Mesenchymal stem cell (in vitro differentiated cells and primary cell): ENCODE results near the gene CMPK1. TPM values are rescaled to one million over a fixed set of nuclear protein-coding genes. Genes with fewer than 3 reads are reported as not detected.
"Not testable (repeated sequence)": the region's sequence is repeated elsewhere in the genome, so short reads cannot be mapped to it uniquely, and the experiment has no call there.

Experiments
- DNase-seq: peaks from one replicate; pipeline ENCODE4 v3.0.0-alpha.2; 2013
- H2AFZ ChIP-seq: one replicate; pipeline ENCODE4 v1.6.1; 2013; ENCODE audit warnings: low read depth, mild to moderate bottlenecking, control low read depth, inconsistent platforms, low read length, moderate library complexity
- H2AK5ac ChIP-seq: 2 replicates; pipeline ENCODE4 v1.6.1; 2013; ENCODE audit warnings: low read length, moderate library complexity, mild to moderate bottlenecking, inconsistent platforms; ENCODE audit not compliant: severe bottlenecking
- H2BK120ac ChIP-seq: one replicate; pipeline ENCODE4 v1.6.1; 2013; ENCODE audit warnings: low read depth, mild to moderate bottlenecking, inconsistent platforms, low read length, moderate library complexity
- H2BK12ac ChIP-seq, 2 experiments: one replicate each; pipeline ENCODE4 v1.6.1; 2013; ENCODE audit warnings: inconsistent platforms in 2 of 2, low read length in 2 of 2, mild to moderate bottlenecking in 2 of 2, moderate library complexity in 2 of 2, control low read depth in 1 of 2
- H2BK15ac ChIP-seq: one replicate; pipeline ENCODE4 v1.6.1; 2013; ENCODE audit warnings: mild to moderate bottlenecking, low read depth, inconsistent platforms; ENCODE audit not compliant: poor library complexity, severe bottlenecking
- H2BK5ac ChIP-seq: 2 replicates; pipeline ENCODE4 v1.6.1; 2013; ENCODE audit warnings: low read depth, mild to moderate bottlenecking, low read length, control low read depth, inconsistent platforms; ENCODE audit not compliant: poor library complexity, severe bottlenecking
- H3K14ac ChIP-seq, 2 experiments: one replicate each; pipeline ENCODE4 v1.6.1; 2013; ENCODE audit warnings: inconsistent platforms in 2 of 2, low read length in 2 of 2, control low read depth in 1 of 2, mild to moderate bottlenecking in 1 of 2, moderate library complexity in 1 of 2
- H3K18ac ChIP-seq, 2 experiments: one replicate each; pipeline ENCODE4 v1.6.1; 2013; ENCODE audit warnings: inconsistent platforms in 2 of 2, low read length in 2 of 2, control low read depth in 1 of 2, low read depth in 1 of 2, mild to moderate bottlenecking in 1 of 2
- H3K23ac ChIP-seq, 2 experiments: one replicate each; pipeline ENCODE4 v1.6.1; 2013; ENCODE audit warnings: inconsistent platforms in 2 of 2, low read length in 2 of 2, mild to moderate bottlenecking in 2 of 2, moderate library complexity in 2 of 2, control low read depth in 1 of 2
- H3K27ac ChIP-seq: 2 replicates; pipeline ENCODE4 v1.5.1; 2013; ENCODE audit warnings: mild to moderate bottlenecking, moderate library complexity, low read length, control low read depth, inconsistent platforms; ENCODE audit not compliant: poor library complexity, severe bottlenecking
- H3K27me3 ChIP-seq, 2 experiments: 2 replicates each; pipeline versions ENCODE4 v1.6.1 to v1.7.0; 2013; ENCODE audit warnings: low read length in 2 of 2, mild to moderate bottlenecking in 2 of 2, moderate library complexity in 2 of 2, control low read depth in 1 of 2, inconsistent platforms in 1 of 2; ENCODE audit not compliant: control insufficient read depth in 1 of 2, insufficient read depth in 1 of 2
- H3K36me3 ChIP-seq, 2 experiments: 2 replicates each; pipeline versions ENCODE4 v1.6.1 to v1.7.0; 2013; ENCODE audit warnings: low read length in 2 of 2, control low read depth in 1 of 2, inconsistent platforms in 1 of 2, low read depth in 1 of 2, mild to moderate bottlenecking in 1 of 2; ENCODE audit not compliant: insufficient read depth in 2 of 2, control insufficient read depth in 1 of 2
- H3K4ac ChIP-seq, 2 experiments: one replicate each; pipeline ENCODE4 v1.6.1; 2013; ENCODE audit warnings: inconsistent platforms in 2 of 2, low read length in 2 of 2, mild to moderate bottlenecking in 2 of 2, moderate library complexity in 2 of 2, control low read depth in 1 of 2, low read depth in 1 of 2
- H3K4me1 ChIP-seq: 2 replicates; pipeline ENCODE4 v1.6.1; 2013; ENCODE audit warnings: low read depth, low read length, control low read depth; ENCODE audit not compliant: control insufficient read depth, insufficient read depth
- H3K4me2 ChIP-seq: 2 replicates; pipeline ENCODE4 v1.6.1; 2013; ENCODE audit warnings: low read length, mild to moderate bottlenecking, inconsistent platforms; ENCODE audit not compliant: poor library complexity, severe bottlenecking
- H3K4me3 ChIP-seq, 2 experiments: 2 replicates each; pipeline versions ENCODE4 v1.5.1 to v1.7.0; 2013; ENCODE audit warnings: low read length in 2 of 2, mild to moderate bottlenecking in 2 of 2, control low read depth in 1 of 2, low read depth in 1 of 2; ENCODE audit not compliant: insufficient read depth in 1 of 2
- H3K79me1 ChIP-seq: replicated peaks from 2 replicates; pipeline ENCODE4 v1.6.1; 2013; ENCODE audit warnings: mild to moderate bottlenecking, control low read depth, low read length, inconsistent platforms; ENCODE audit not compliant: poor library complexity, severe bottlenecking
- H3K9ac ChIP-seq: 2 replicates; pipeline ENCODE4 v1.7.0; 2013; ENCODE audit warnings: mild to moderate bottlenecking, low read length, moderate library complexity
- H3K9me3 ChIP-seq: 2 replicates; pipeline ENCODE4 v1.7.0; 2013; ENCODE audit warnings: mild to moderate bottlenecking, low read length; ENCODE audit not compliant: control insufficient read depth
- H4K8ac ChIP-seq: one replicate; pipeline ENCODE4 v1.6.1; 2013; ENCODE audit warnings: inconsistent platforms, mild to moderate bottlenecking, low read length, moderate library complexity
- H4K91ac ChIP-seq: one replicate; pipeline ENCODE4 v1.6.1; 2013; ENCODE audit warnings: mild to moderate bottlenecking, low read length, inconsistent platforms
- WGBS: methylation state at CpG from one replicate; pipeline ENCODE4 v1.1.7; 2013; ENCODE audit warnings: mixed read lengths; 5-methylcytosine and 5-hydroxymethylcytosine counted together
- polyA plus RNA-seq, 2 experiments: library from polyadenylated mRNA; stranded (reverse); fragments of 200-250 nt; gene quantifications; one replicate each; pipeline ENCODE4 v1.2.3, GENCODE V29; 2013

Gene CMPK1
- polyA plus RNA-seq (2013, experiment 1 of 2), result 63.7 TPM
- polyA plus RNA-seq (2013, experiment 2 of 2), result 71.7 TPM

GRCh38 chr1:47333578-47333921 is at the start of gene CMPK1:
Gene CMPK1, plus strand, starts transcription at chr1:47333790. Its CDS starts 156 bp downstream, at chr1:47333946.
- H3K4me1 ChIP-seq, result peaks cover 12% of the 10 kb centered on the region
- H3K79me1 ChIP-seq, result peaks cover 9% of the 10 kb centered on the region
- H3K36me3 ChIP-seq, result peaks cover 0 to 3% of the 10 kb centered on the region in 2 experiments
- peak within 1 kb of the TSS; percentile 92 for H4K91ac ChIP-seq
- no peaks in the 10 kb centered on the region for H3K27me3 ChIP-seq
- H3K14ac ChIP-seq, result peak within 1 kb of the TSS; percentile 79 to 98
- H2BK12ac ChIP-seq, result peak within 1 kb of the TSS in 1 of 2 experiments; percentile 54
- peak within 1 kb of the TSS; percentile 96 for H4K8ac ChIP-seq
- peak within 1 kb of the TSS; percentile 99 for H3K9ac ChIP-seq
- peak within 1 kb of the TSS; percentile 96 to 97 for H3K4me3 ChIP-seq
- H3K23ac ChIP-seq, result peak within 1 kb of the TSS in 1 of 2 experiments; percentile 89
- peak within 1 kb of the TSS; percentile 92 for H2BK15ac ChIP-seq
- DNase-seq, result peak; percentile 85
- peak within 1 kb of the TSS; percentile 94 for H3K27ac ChIP-seq
- under 1% methylated on average over 21 of the region's 40 CpGs for WGBS
- H3K4ac ChIP-seq, result peak within 1 kb of the TSS; percentile 96 to 99
- H2AK5ac ChIP-seq, result no peak within 1 kb of the TSS
- peak within 1 kb of the TSS; percentile 99 for H2AFZ ChIP-seq
- H2BK5ac ChIP-seq, result peak within 1 kb of the TSS; percentile 97
- H3K9me3 ChIP-seq, result no peaks in the 10 kb centered on the region
- peak within 1 kb of the TSS; percentile 90 for H2BK120ac ChIP-seq
- H3K18ac ChIP-seq, result peak within 1 kb of the TSS; percentile 97 to 98
- peak within 1 kb of the TSS; percentile 76 for H3K4me2 ChIP-seq

GRCh38 chr1:47288116-47288515 is 45.5 kb upstream of the CMPK1 start:
- not testable (repeated sequence) for H3K9ac ChIP-seq, H3K14ac ChIP-seq, H3K27ac ChIP-seq

GRCh38 chr1:47294863-47295262 is 38.7 kb upstream of the CMPK1 start:
- peaks cover 4 to 22% of the 10 kb centered on the region in 2 experiments for H3K36me3 ChIP-seq
- H3K4ac ChIP-seq, H3K4me3 ChIP-seq, H3K4me2 ChIP-seq, H3K18ac ChIP-seq, H4K8ac ChIP-seq, H2AK5ac ChIP-seq, H3K9me3 ChIP-seq, H3K79me1 ChIP-seq, H3K14ac ChIP-seq, H2BK120ac ChIP-seq, H3K9ac ChIP-seq, H3K27ac ChIP-seq, H2BK5ac ChIP-seq, H4K91ac ChIP-seq, H2BK15ac ChIP-seq, H3K27me3 ChIP-seq, H3K4me1 ChIP-seq, H3K23ac ChIP-seq, DNase-seq, H2BK12ac ChIP-seq, H2AFZ ChIP-seq: not testable (repeated sequence)
- 97% methylated on average over 6 of the region's 6 CpGs for WGBS

More at GRCh38 chr1:47288116-47288515, 45.5 kb upstream of the CMPK1 start:
- not testable (repeated sequence) for DNase-seq, H2BK5ac ChIP-seq, H2AK5ac ChIP-seq, H3K18ac ChIP-seq, H3K23ac ChIP-seq, H2BK15ac ChIP-seq, H3K79me1 ChIP-seq, H3K9me3 ChIP-seq, H2BK120ac ChIP-seq, H4K91ac ChIP-seq, H3K27me3 ChIP-seq, H3K4ac ChIP-seq, H3K4me2 ChIP-seq, H4K8ac ChIP-seq, H3K4me3 ChIP-seq, H3K4me1 ChIP-seq, H2AFZ ChIP-seq, H2BK12ac ChIP-seq
- 100% methylated on average over 2 of the region's 4 CpGs for WGBS
- H3K36me3 ChIP-seq, result peaks cover 4 to 15% of the 10 kb centered on the region in 2 experiments

- DNase-seq, result no peak
- no peak overlapping the region for H3K4me3 ChIP-seq
- H3K27me3 ChIP-seq, result no peaks in the 10 kb centered on the region
- no peak overlapping the region for H2BK5ac ChIP-seq
- no peaks in the 10 kb centered on the region for H3K4me1 ChIP-seq
- H3K4ac ChIP-seq, result no peak overlapping the region
- no peak overlapping the region for H3K18ac ChIP-seq
- H3K36me3 ChIP-seq, result peaks cover 4 to 23% of the 10 kb centered on the region in 2 experiments
- H3K4me2 ChIP-seq, result no peak overlapping the region
- peaks cover 2% of the 10 kb centered on the region for H3K79me1 ChIP-seq
- H2BK120ac ChIP-seq, result no peak overlapping the region
- no peak overlapping the region for H4K8ac ChIP-seq
- H3K14ac ChIP-seq, result no peak overlapping the region
- H3K23ac ChIP-seq, result no peak overlapping the region
- WGBS, result no CpG with 5 or more reads among the region's 2 CpGs
- H4K91ac ChIP-seq, result no peak overlapping the region
- H3K9me3 ChIP-seq, result no peaks in the 10 kb centered on the region
- no peak overlapping the region for H3K27ac ChIP-seq
- H3K9ac ChIP-seq, result no peak overlapping the region
- no peak overlapping the region for H2AK5ac ChIP-seq
- H2BK12ac ChIP-seq, result no peak overlapping the region
- no peak overlapping the region for H2AFZ ChIP-seq
- H2BK15ac ChIP-seq, result no peak overlapping the region
Observed at GRCh38 chr1:47295579-47295978, 38.0 kb upstream of the CMPK1 start.
